GM18502 (cell line): ENCODE measurements around the gene TMPRSS3.

Experiments used
- ATAC-seq: cut with Tn5 transposase; IDR thresholded peaks from one replicate; pipeline ENCODE4 v1.9.1; 2021; ENCODE audit warnings: mild to moderate bottlenecking; ENCODE audit not compliant: unreplicated experiment, poor library complexity

The TMPRSS3 gene

DNA sequence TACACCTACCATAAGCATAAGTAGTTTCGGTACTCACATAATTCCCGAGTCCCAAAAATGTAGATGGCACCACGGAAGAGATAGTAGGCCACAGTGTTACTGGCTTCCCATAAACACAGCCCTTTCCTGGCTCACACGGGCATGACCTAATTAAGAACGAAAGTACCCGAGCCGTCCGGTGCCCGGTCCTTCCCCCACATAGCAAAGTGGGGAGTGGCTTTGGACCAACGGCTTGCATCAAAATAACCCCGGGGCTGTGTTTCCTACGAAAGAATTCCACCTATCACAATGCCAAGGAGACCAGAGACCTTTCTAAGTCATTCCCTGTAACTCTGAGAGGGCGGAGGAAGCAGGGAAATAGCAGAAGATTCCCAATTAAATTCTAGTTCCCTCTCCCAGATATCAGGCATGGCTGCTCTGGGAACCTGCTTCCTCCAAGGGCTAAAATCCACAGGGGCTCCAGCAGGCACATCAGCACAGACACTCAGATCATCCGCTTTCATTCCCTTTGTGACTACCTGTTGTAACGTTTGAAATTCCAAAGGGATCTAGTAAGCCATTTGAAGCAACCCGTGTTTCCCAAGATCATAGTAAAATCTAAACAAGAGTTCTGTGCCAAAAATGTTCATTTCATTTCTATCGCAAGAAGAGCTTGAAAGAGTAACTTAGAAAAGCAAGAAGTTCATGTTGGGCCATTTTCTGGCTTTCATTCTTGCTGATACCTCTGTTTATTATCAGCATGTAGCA lies at the start of gene TMPRSS3:
TSS of gene TMPRSS3 (minus strand) at position 148 of the 747 bp plus-strand sequence. CDS start 635 bp downstream, outside the sequence.
- ATAC-seq: no peak

DNA sequence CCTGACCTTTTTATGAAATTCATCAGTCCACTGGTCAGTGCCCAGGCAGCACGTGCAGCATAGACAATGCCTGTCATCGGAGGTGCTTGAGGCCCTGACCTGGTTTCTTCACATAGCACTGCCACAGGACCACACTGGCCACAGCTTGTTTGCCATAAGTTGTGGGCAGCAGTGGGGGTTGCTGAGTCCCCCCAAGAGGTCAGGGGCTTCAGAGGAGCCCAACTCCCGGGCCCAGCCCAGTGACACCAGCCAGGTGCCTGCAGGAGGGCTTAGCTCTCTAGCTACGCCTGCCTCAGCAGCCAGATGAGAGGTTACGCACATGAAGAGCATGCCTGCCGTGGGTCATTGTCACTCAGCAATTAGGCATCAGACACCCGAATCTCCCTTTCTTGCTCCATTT lies 49.5 kb upstream of the TMPRSS3 start:
- ATAC-seq: no peak

DNA sequence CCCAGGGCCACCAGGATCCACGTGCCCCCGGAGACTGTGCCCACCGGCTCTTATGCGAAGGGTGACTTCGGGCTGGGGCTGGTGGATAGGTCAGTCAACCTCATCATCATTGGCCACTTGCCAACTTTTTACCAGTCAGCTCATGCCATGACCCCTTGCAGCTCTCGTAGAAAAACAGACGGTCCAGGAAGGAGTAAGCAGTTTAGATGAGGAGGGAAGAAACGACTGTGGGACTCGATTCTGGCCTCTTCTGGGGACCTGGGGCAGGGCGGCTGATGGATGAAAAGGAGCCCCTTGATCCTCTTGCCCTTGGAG lies 48.9 kb upstream of the TMPRSS3 start:
- no peak for ATAC-seq

DNA sequence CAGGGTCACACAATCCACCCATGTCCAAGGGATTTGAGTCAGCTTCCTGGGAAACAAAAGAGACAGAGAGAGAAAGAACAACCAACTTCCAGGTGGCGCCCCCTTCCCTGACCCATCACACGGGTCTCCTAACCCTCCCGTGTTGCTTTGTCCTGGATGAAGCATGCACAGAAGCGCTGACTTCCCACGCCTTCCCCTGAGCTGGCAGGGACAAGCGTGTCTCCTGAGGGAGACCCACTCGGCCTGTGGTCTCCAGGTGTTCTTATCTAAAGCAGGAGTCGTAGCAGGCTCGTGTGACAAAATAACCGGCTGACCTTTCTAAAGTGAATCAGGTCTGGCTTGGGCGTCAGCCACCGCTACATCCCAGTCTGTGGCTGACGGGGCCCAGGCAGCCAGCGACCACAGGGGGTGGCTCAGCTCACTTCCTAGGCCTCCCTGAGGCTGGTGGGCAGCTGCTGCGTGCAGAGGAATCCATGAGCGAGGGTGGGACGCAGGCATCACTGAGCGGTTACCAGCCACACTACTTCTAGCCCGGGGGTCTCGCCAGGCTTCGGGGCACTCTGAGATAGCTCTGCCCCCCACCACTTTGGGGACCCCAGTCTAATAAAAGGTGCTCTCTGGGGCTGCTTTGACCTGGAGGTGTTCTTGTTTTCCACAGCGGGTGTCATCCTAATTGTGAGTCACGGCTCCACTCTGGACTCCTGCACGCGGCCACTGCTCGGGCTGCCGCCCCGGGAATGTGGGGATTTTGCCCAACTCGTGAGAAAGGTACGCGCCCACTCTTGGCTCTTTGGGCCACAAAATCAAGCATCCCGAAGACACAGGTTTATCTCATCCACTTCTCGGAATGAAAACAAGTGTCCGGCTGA lies 48.3 kb upstream of the TMPRSS3 start:
- ATAC-seq: no peak

DNA sequence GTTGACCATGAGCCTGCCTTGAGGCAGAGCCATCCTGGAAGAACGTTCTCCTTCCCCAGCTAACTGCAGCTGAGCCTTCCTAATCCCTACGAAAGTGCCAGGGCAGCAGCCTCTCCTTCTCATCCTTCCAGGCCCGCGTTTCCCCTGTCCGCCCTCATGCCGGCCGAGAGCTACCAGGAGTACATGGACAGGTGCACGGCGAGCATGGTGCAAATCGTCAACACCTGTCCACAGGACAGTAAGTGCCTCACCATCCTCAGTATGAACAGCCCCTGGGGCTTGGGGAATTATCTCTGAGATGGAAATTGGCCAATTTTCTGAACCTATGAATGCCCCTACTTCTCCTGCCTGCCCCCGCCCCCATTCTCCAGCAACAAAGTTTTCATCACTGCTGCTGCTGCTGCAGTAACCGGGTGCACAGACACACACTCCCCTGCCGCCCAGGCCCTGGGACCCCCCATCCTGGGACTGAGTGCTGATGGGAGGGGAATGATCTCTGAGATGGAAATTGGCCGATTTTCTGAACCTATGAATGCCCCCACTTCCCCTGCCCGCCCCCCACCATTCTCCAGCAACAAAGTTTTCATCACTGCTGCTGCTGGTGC lies 47.4 kb upstream of the TMPRSS3 start:
- ATAC-seq: no peak

DNA sequence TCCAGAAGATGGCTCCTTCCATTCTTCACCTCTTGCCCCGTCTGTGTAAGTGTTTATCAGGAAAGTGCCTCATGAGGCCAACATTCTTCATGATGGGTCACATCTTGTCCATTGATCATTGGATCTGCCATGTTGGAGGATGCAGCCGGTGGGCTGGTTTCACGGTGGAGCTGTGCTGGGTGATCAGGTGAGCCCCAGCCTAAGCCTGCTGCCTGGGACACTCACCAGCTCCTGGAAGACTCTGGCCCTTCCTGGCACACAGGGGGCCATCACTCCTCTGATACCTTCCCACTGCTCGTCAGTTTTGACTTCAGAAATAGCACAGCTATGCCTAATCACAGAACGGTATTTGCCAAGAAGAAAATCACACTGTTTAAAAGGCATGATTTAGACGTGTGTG lies 46.1 kb upstream of the TMPRSS3 start:
- ATAC-seq: no peak

DNA sequence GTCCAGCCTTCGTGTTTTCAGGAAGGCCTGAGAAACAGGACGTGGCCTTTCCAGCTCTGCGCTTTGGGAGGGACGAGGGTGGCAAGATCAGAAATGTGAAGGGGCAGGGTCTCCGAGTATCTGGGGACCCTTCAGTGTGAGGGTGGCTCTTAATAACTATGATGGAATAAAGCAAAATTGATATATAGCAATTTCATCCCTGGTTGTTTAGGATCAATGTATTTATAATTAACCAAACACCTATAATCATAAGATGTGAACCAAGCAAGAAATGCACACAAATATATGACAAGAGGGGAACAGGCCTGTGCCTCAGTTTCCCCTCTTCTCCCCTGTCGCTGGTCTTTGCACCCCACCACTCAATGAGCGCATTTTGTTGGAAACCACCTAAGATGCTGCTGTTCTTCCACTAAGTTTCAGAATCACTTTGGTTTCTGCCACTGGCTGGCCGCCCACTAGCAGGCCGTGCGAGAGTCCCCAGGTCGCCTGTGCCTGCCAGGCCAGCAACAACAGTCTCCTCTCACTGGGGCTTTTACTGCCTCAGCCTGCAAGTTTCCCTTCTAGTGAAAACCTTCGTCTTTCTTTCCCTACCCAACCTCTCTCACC lies 44.4 kb upstream of the TMPRSS3 start:
- peak; percentile 69 for ATAC-seq

DNA sequence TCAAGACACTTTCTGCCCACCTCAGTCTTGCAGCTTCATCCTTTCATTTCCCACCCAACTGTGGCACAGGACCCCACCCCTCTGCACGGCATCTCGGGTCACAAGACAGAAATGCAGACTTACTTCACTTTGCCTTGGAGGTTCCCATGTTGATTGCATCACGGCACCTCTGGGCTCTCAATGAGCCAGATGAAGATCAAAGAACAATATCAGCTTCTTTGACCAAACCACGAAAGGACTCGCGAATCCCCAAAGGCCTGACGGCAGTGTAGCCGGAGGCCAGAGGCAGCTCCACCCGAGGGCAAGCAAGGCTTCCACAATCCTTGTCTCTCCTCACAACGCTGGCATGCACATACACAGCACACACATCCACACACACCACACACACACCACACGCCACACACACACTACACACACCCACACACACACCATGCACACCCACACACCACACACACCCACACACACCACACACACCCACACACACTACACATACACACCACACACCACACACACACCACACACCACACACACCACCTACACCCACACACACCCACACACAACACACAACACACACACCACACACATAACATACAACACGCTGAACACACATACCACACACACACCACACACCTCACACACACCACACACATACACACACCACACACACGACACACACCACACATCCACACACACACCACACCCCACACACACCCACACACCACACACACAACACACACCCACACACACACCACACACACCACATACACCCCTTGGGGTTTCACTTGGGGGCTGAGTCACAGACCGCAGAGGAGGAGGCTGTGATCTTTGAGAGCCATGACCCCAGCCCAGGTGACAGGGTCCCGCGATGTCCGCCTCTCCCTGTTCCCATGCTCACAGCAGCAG lies 43.7 kb upstream of the TMPRSS3 start:
- no peak for ATAC-seq

DNA sequence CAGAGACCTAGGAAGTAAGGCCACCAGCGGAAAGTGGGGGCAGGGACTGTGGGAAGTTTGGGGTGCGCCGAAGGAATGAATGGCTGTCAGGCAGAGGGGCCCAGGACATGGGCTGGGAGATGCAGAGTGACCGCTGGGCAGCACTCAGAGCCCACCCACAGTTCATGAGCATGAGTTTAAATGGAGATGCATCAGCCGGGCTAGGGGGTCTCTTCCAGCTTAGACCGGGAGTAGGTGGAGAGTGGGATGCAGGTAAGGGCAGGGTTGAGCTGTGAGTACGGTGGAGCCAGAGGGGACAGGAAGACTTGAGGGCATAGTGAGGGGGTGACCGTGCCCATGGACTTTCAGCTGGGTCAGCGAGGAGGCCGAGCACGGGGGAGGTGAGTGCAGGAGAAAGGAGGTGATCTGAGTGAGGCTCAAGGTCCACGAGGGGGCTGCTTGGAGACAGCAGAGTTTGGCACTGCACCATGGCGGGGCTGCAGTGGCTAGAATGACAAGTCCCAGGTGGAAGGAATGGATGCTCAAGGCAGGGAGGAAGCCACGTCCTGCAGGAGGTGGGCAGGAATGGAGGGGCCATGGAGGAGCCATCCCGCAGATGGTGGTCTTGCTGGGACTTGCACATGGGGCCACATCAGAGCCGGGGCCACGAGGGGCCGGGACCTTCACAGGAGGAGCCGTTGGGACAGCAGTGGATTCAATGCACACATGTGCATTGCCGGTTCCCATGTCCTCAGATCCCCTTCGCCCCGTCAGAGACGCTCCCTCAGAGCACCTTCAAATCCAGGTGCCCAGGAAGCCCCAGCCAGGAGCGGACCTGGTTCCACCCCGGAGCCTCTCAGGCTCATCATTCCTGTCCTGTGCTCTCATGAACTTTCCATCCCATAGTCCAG lies 42.7 kb upstream of the TMPRSS3 start:
- no peak for ATAC-seq

DNA sequence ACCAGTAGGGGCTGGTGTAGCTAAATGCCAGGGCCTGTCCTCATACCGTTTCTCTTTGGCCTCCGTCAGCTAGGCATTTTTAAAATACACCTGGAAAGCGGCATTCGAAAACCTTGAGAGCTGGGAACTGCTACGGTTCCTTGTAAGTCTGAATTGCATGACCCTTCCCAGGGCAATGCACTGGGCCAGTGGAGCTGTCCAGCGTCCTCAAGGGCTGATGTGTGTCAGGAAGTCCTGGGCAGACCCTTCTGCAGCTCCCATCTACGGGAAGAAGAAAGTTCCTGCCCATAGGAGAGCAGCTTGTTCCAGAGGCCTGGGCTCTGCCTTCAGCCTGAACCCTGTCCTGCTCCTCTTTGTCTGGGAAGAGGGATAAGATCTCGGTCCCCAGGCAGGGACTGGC lies 41.9 kb upstream of the TMPRSS3 start:
- no peak for ATAC-seq

DNA sequence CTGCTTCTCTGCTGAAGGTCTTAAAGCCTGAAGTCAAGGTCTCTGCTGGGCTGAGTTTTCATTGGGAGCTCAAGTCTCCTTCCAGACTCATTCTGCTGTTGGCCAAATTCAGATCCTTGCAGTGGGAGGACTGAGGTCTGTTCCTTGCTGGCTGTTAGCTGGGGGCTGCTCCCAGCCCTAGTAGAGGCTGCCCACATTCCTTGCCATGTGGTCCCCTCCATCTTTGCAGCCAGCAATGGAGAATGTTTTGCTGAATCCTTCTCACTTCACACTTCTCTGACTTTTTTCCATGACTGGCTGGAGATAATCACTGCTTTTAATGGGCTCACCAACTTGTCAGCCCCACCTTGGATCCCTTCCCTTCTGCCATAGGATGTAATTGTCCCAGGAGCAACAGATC lies 41.1 kb upstream of the TMPRSS3 start:
- no peak for ATAC-seq

DNA sequence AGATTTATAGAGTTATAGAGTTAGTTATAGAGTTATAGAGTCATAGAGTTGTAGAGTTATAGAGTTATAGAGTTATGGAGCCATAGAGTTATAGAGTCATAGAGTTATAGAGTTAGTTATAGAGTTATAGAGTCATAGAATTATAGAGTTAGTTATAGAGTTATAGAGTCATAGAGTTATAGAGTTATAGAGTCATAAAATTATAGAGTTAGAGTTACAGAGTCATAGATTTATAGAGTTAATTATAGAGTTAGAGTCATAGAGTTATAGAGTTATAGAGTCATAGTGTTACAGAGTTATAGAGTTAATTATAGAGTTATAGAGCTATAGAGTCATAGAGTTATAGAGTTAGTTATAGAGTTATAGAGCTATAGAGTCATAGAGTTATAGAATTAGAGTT lies 40.0 kb upstream of the TMPRSS3 start:
- ATAC-seq: no peak

DNA sequence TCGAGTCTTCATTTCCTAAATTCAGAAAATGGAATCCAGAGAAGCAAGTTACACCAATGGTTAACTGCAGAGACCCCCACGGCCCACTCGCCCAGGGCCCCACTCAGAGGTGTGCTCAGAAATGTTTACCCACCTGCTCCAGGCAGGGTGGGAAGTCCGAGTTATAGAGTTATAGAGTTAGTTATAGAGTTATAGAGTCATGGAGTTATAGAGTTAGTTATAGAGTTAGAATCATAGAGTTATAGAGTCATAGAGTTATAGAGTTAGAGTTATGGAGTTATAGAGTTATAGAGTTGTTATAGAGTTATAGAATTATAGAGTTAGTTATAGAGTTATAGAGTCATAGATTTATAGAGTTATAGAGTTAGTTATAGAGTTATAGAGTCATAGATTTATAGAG lies 39.5 kb upstream of the TMPRSS3 start:
- ATAC-seq: no peak

DNA sequence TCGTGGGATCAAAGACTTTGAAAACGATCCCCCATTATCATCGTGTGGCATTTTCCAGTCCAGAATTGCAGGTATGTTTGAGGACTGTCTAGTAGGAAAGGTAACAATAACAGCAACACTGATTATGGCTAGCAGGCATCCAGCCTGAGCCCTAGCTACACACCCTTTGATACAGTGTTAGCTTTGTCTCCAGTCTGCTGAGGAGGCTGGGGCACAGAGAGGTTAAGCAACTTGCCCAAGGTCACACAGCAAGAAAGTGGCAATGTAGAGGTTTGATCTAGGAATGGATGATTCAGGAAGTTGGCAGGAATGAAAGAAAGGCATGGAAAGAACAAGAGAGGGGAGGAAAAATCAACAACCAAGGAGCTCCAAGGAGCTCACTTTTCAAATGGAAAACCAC lies 39.0 kb upstream of the TMPRSS3 start:
- no peak for ATAC-seq

DNA sequence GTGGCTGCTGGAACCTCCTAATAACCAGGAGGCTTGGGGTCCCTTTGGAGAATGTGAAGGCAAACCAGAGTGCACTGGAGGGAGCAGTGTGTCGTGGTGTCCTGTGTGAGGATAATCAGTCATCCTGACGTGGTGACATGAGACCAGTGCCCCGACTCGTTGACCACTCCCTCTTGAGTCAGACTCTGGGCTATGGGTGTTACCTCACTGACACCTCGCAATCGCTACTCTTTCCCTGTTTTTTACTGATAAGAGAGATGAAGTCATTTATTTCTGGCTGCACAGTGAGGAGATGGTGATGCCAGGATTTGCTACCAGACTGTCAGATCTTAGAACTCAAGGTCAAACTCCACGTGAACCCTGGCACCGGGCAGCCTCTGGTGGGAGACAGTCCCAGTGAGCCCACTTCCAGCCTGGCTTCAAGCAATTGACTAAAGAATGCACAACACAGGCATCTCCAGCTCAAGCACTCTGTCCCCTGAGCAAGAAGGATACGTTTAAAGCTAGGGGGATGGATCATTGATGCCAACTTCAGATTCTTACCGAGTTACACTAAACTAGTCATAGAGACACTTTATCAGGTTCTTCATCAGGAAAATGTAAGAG lies 38.2 kb upstream of the TMPRSS3 start:
- ATAC-seq: no peak

DNA sequence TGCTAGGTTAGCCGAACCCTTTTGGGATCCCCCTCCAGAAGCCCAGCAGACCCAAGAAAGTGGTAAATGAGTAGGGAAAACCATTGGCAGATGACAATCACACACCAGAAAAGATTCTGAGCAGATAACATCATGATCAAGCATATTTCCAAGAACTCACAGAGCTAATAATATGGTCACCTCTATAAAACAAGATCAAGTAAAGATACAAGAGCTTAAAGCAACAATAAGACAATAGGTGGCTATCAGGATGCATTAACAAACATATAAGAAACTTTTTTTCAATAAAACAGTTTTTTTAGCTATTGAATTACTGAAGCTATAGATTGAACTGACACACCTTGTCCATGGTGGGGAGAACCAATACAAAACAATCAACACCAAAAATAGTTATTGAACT lies 36.8 kb upstream of the TMPRSS3 start:
- ATAC-seq: no peak

DNA sequence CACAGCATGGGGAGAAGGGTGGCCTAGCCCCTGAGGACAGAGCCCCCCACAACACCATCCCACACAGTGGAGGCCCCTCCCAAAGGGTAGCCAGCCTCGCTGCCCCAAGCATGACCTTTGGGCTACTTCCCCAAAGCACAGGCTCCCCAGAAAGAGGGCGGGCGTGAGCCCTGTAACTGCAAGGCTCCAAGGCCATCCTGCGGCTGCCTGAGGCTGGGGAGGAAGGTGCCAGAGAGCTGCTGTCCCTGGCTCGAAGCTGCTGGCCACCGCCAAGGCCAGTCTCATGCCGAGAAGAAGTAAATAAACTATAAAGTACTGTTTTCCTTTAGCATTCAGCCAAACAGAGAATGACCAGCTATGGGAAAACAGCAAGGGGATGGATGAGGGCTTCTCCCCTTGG lies 35.3 kb upstream of the TMPRSS3 start:
- ATAC-seq: no peak

DNA sequence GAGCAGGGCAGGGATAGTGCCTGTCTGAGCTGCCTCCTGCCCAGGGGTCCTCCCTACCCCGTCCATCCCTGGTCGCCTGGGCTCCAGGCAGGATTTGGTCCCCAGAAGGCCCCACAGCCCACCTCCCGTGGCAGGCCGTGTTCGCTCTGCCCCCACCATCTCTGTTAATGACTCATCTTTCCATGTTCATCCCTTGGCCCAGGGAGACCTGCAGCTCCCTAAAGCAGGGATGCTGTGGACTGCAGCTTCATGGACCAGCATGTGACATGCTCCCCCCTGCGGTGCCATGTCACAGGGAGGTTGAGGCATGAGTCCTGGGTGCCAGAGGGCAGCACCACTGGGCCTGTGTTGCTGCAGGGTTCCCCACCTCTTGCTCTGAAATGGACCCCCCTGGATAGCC lies 34.7 kb upstream of the TMPRSS3 start:
- ATAC-seq: no peak

DNA sequence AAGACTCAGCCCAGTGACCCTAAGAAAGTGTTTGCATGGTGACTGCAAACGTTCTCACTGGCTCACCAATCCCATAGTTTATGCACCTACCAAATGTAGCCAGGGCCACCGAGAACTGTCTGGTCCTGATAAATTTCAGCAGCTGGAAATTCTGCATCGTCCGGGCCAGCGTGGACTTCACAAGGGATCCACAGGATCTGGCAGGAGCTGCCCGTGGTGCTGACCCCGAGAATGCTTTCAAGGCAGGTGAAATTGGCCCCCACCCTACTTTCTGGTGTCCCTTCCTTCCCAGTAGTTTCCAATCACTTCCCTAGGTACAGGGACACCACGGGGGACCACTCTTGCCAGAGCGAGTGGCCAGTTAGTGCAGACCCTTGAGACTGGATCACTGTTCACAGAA lies 34.0 kb upstream of the TMPRSS3 start:
- no peak for ATAC-seq
